Stimulated activated CD8-positive, alpha-beta memory T cell treated with anti-CD3 and anti-CD28 coated beads, Interleukin-4, amount 100 ng/mL, for 24 hours (primary cell): ENCODE results near the gene ARAP1.

Experiments used
- DNase-seq: peaks from one replicate; pipeline ENCODE4 v3.0.0-alpha.2; 2020; ENCODE audit warnings: low read depth

Gene ARAP1

GRCh38 chr11:72682238-72682857, 69.9 kb downstream of the ARAP1 start:
- no peak for DNase-seq

GRCh38 chr11:72681226-72682153, 70.7 kb downstream of the ARAP1 start:
- DNase-seq = no peak

GRCh38 chr11:72680624-72681158, 71.5 kb downstream of the ARAP1 start:
- DNase-seq = no peak

GRCh38 chr11:72679869-72680268, 72.3 kb downstream of the ARAP1 start:
- DNase-seq = no peak

- DNase-seq = no peak
Measured at GRCh38 chr11:72678524-72678923, 73.7 kb downstream of the ARAP1 start.

GRCh38 chr11:72676861-72677341, 75.3 kb downstream of the ARAP1 start:
- DNase-seq = peak; percentile 53

GRCh38 chr11:72675221-72675620, 77.0 kb downstream of the ARAP1 start:
- no peak for DNase-seq

- no peak for DNase-seq
Measured at GRCh38 chr11:72673943-72674828, 78.0 kb downstream of the ARAP1 start, which contains the start of gene PDE2A. Gene PDE2A (minus strand): TSS chr11:72674422. CDS start chr11:72674207, 215 bp downstream.

- DNase-seq = no peak
Measured at GRCh38 chr11:72673284-72673942, 78.8 kb downstream of the ARAP1 start.

- no peak for DNase-seq
Measured at GRCh38 chr11:72672597-72673238, 79.5 kb downstream of the ARAP1 start.

GRCh38 chr11:72671152-72672099, 80.8 kb downstream of the ARAP1 start:
- DNase-seq = no peak

GRCh38 chr11:72670041-72670440, 82.2 kb downstream of the ARAP1 start:
- no peak for DNase-seq

GRCh38 chr11:72669527-72669926, 82.7 kb downstream of the ARAP1 start:
- DNase-seq = no peak

GRCh38 chr11:72668629-72669347, 83.4 kb downstream of the ARAP1 start:
- peak; percentile 45 for DNase-seq

- no peak for DNase-seq
Measured at GRCh38 chr11:72665911-72666472, 86.2 kb downstream of the ARAP1 start.

GRCh38 chr11:72662036-72662435, 90.2 kb downstream of the ARAP1 start:
- no peak for DNase-seq

- DNase-seq = no peak
Measured at GRCh38 chr11:72661486-72661885, 90.7 kb downstream of the ARAP1 start.

GRCh38 chr11:72658989-72659640, 93.1 kb downstream of the ARAP1 start:
- DNase-seq = no peak
